Ascending aorta (tissue), 2 donors: Measurements from ENCODE around the gene TCTN1. TPM values are rescaled to one million over a fixed set of nuclear protein-coding genes. Genes with fewer than 3 reads are reported as not detected.

Source experiments
- DNase-seq, 2 donors: peaks; one replicate each; pipeline ENCODE4 v3.0.0-alpha.2; 2019; ENCODE audit warnings: low spot score in 2 of 2
- H3K27ac ChIP-seq, 2 donors: fragments of 200-600 bp; sonication (generic); one replicate each; pipeline ENCODE4 v1.5.1; 2016 to 2017; ENCODE audit warnings: mild to moderate bottlenecking in 1 of 2
- H3K27me3 ChIP-seq: fragments of 200-600 bp; sonication (generic); one replicate; pipeline ENCODE4 v1.5.1; 2017
- H3K36me3 ChIP-seq, 2 donors: fragments of 200-600 bp; sonication (generic); one replicate each; pipeline ENCODE4 v1.5.1; 2016
- H3K4me1 ChIP-seq, 2 donors: fragments of 200-600 bp; sonication (generic); one replicate each; pipeline ENCODE4 v1.5.1; 2016 to 2017; ENCODE audit warnings: mild to moderate bottlenecking in 1 of 2
- H3K4me3 ChIP-seq, 2 donors: fragments of 200-600 bp; sonication (generic); one replicate each; pipeline ENCODE4 v1.5.1; 2016 to 2017; ENCODE audit warnings: mild to moderate bottlenecking in 1 of 2
- H3K9me3 ChIP-seq, 2 donors: fragments of 200-600 bp; sonication (generic); one replicate each; pipeline ENCODE4 v1.5.1; 2016
- CTCF ChIP-seq, 3 experiments: fragments of 200-600 bp in 2 of 3; fragments of 450-650 bp in 1 of 3; sonication (generic) in 2 of 3; IDR thresholded peaks; one replicate each; pipeline ENCODE4 v1.5.1; 2016 to 2019; ENCODE audit warnings: antibody characterized with exemption in 3 of 3, mild to moderate bottlenecking in 1 of 3, moderate library complexity in 1 of 3
- intact Hi-C: fragments of 100-400 bp; cut with DNase I; formaldehyde crosslinking; loops from one replicate; pipeline ENCODE4 v1.15.1; 2023
- total RNA-seq: library from RNA; depleted of rRNA; stranded (reverse); fragments of >200 nt; gene quantifications from one replicate; pipeline ENCODE4 v1.1.0, GENCODE V29; 2016

The TCTN1 gene
- total RNA-seq, 1 donor from 2014 or later = 28.4 TPM

GRCh38 chr12:110694330-110694901, 80.5 kb downstream of the TCTN1 start:
- Histone ChIP-seq H3K27me3 (no peaks in the 10 kb centered on the region), H3K36me3 (no peaks in the 10 kb centered on the region), H3K9me3 (no peaks in the 10 kb centered on the region), H3K4me3 (no peak overlapping the region), H3K4me1 (peaks cover 0 to 9% of the 10 kb centered on the region in 2 donors), H3K27ac (no peak overlapping the region)
- no peak for TF ChIP-seq CTCF (IDR thresholded peaks at IDR 0.05)
- intact Hi-C loops = no loop called here
- DNase-seq = peak; percentile 24 to 73

GRCh38 chr12:110696283-110696682, 82.4 kb downstream of the TCTN1 start:
- no peaks in the 10 kb centered on the region for H3K27me3 ChIP-seq
- no peaks in the 10 kb centered on the region for H3K36me3 ChIP-seq
- no peak overlapping the region for H3K4me3 ChIP-seq
- DNase-seq = no peak
- no peaks in the 10 kb centered on the region for H3K9me3 ChIP-seq
- peaks cover 0 to 3% of the 10 kb centered on the region in 2 donors for H3K4me1 ChIP-seq
- no peak overlapping the region for H3K27ac ChIP-seq
- no peak for TF ChIP-seq CTCF (IDR thresholded peaks at IDR 0.05)
- intact Hi-C loops = no loop called here

- Histone ChIP-seq H3K4me3 (no peak overlapping the region), H3K27me3 (no peaks in the 10 kb centered on the region), H3K27ac (no peak overlapping the region), H3K9me3 (no peaks in the 10 kb centered on the region), H3K36me3 (no peaks in the 10 kb centered on the region), H3K4me1 (peaks cover 0 to 3% of the 10 kb centered on the region in 2 donors)
- intact Hi-C loops = no loop called here
- no peak for DNase-seq
- no peak for TF ChIP-seq CTCF (IDR thresholded peaks at IDR 0.05)
These were observed 83.3 kb downstream of the TCTN1 start for GRCh38 chr12:110697236-110697635.

GRCh38 chr12:110698171-110698902, 84.4 kb downstream of the TCTN1 start:
- peak; percentile 54 to 68 (median 63) for TF ChIP-seq CTCF (IDR thresholded peaks at IDR 0.05)
- Histone ChIP-seq H3K27me3 (no peaks in the 10 kb centered on the region), H3K4me1 (peaks cover 0 to 3% of the 10 kb centered on the region in 2 donors), H3K9me3 (no peaks in the 10 kb centered on the region), H3K4me3 (peak overlapping the region in 1 of 2 donors; percentile 47), H3K27ac (peak overlapping the region in 1 of 2 donors; percentile 38), H3K36me3 (no peaks in the 10 kb centered on the region)
- DNase-seq = peak; percentile 58 to 86
- intact Hi-C loops = no loop called here

Other genes starting within 250 kb of the TCTN1 start
- gene ANAPC7, start 210.4 kb upstream of the TCTN1 start, total RNA-seq = 34.7 TPM
- gene ARPC3, start 163.8 kb upstream of the TCTN1 start, total RNA-seq = 76.5 TPM
- 5.6 TPM for gene GPN3, start 145.9 kb upstream of the TCTN1 start, total RNA-seq
- 2.1 TPM for gene FAM216A, start 145.3 kb upstream of the TCTN1 start, total RNA-seq
- gene VPS29, start 112.0 kb upstream of the TCTN1 start, total RNA-seq = 35.9 TPM
- not detected for gene RAD9B, start 111.8 kb upstream of the TCTN1 start, total RNA-seq
- 12.3 TPM for gene PPTC7, start 30.8 kb upstream of the TCTN1 start, total RNA-seq
- 1.3 TPM for gene HVCN1, start 75.0 kb downstream of the TCTN1 start, total RNA-seq
- 39.8 TPM for gene PPP1CC, start 128.8 kb downstream of the TCTN1 start, total RNA-seq
- gene CCDC63, start 232.9 kb downstream of the TCTN1 start, total RNA-seq = not detected